Fibroblast of the aortic adventitia (primary cell): ENCODE data around the gene FARP2. TPM values are rescaled to one million over a fixed set of nuclear protein-coding genes. Genes with fewer than 3 reads are reported as not detected.
"Not testable (repeated sequence)": the region's sequence is repeated elsewhere in the genome, so short reads cannot be mapped to it uniquely, and the experiment has no call there.

Source experiments
- DNase-seq: peaks from one replicate; pipeline ENCODE4 v3.0.0-alpha.2; 2010; ENCODE audit warnings: low read depth
- H3K4me3 ChIP-seq: 2 replicates; pipeline ENCODE4 v1.5.1; 2011; ENCODE audit warnings: low read depth, mild to moderate bottlenecking, control low read depth, low read length, moderate library complexity
- CTCF ChIP-seq: IDR thresholded peaks from 2 replicates; pipeline ENCODE4 v1.5.1; 2011; ENCODE audit warnings: mild to moderate bottlenecking, low read length, control low read depth, inconsistent platforms; ENCODE audit not compliant: insufficient read depth
- total RNA-seq: library from RNA; depleted of rRNA; stranded (reverse); fragments of >200 nt; gene quantifications from 2 replicates; pipeline ENCODE4 v1.2.3, GENCODE V29; 2012; ENCODE audit warnings: low replicate concordance

The FARP2 gene
- total RNA-seq, 1 donor, result 41.0 TPM

GRCh38 chr2:241422350-241422749 lies 66.3 kb downstream of the FARP2 start:
- H3K4me3 ChIP-seq, result no peak overlapping the region
- DNase-seq, result no peak
- TF ChIP-seq CTCF, result no peak

GRCh38 chr2:241423489-241423888 lies 67.4 kb downstream of the FARP2 start:
- DNase-seq, H3K4me3 ChIP-seq: not testable (repeated sequence)

GRCh38 chr2:241425368-241425767 lies 69.3 kb downstream of the FARP2 start:
- no peak overlapping the region for H3K4me3 ChIP-seq
- no peak for DNase-seq
- TF ChIP-seq CTCF, result no peak

- DNase-seq, result no peak
- TF ChIP-seq CTCF, result no peak
Observed at GRCh38 chr2:241430178-241430577, 74.1 kb downstream of the FARP2 start.

GRCh38 chr2:241432824-241433448 lies 76.9 kb downstream of the FARP2 start:
- H3K4me3 ChIP-seq, result no peak overlapping the region
- no peak for TF ChIP-seq CTCF
- DNase-seq, result no peak

More at GRCh38 chr2:241430178-241430577, 74.1 kb downstream of the FARP2 start:
- no peak overlapping the region for H3K4me3 ChIP-seq

- no peak overlapping the region for H3K4me3 ChIP-seq
- no peak for TF ChIP-seq CTCF
- DNase-seq, result no peak
Observed at GRCh38 chr2:241437179-241437578, 81.1 kb downstream of the FARP2 start.

- H3K4me3 ChIP-seq, result no peak overlapping the region
- no peak for TF ChIP-seq CTCF
- DNase-seq, result no peak
Observed at GRCh38 chr2:241441492-241441891, 85.4 kb downstream of the FARP2 start.
